GM18507 (cell line): Measurements from ENCODE around the gene OAT.

Experiments used
- DNase-seq: peaks from one replicate; pipeline ENCODE4 v3.0.0; 2011; ENCODE audit warnings: low read depth; ENCODE audit not compliant: insufficient read length; ENCODE audit errors: extremely low spot score
- FAIRE-seq: peaks from 2 replicates; lab custom pipeline; 2011; peaks lifted over from hg19 to GRCh38; lab: Jason Lieb, UNC

Gene OAT

GRCh38 chr10:124418726-124419501, at the start of gene OAT:
Gene OAT, minus strand, starts transcription at chr10:124418923. Its CDS starts 6,752 bp downstream, at chr10:124412171.
- peak; percentile 88 for FAIRE-seq

GRCh38 chr10:124467165-124467564, 48.4 kb upstream of the OAT start:
- DNase-seq (no peak), FAIRE-seq (no peak)

More at GRCh38 chr10:124418726-124419501, at the start of gene OAT:
- DNase-seq = peak; percentile 89

GRCh38 chr10:124465777-124466488, 47.2 kb upstream of the OAT start:
- FAIRE-seq = no peak
- no peak for DNase-seq

- DNase-seq = peak; percentile 28
- FAIRE-seq = peak; percentile 84
These were observed 46.5 kb upstream of the OAT start for GRCh38 chr10:124465003-124465776.

GRCh38 chr10:124464028-124464965, 45.6 kb upstream of the OAT start:
- DNase-seq (no peak), FAIRE-seq (no peak)

GRCh38 chr10:124462348-124462695, 43.6 kb upstream of the OAT start:
- FAIRE-seq = no peak

GRCh38 chr10:124461642-124462347, 43.1 kb upstream of the OAT start, which contains the start of gene LHPP:
Gene LHPP, plus strand, starts transcription at chr10:124461823. Its CDS starts 40 bp downstream, at chr10:124461863.
- FAIRE-seq = peak; percentile 82

More at GRCh38 chr10:124462348-124462695, 43.6 kb upstream of the OAT start:
- DNase-seq = no peak

GRCh38 chr10:124460144-124460543, 41.4 kb upstream of the OAT start:
- FAIRE-seq (no peak), DNase-seq (no peak)

More at GRCh38 chr10:124461642-124462347, 43.1 kb upstream of the OAT start, which contains the start of gene LHPP:
- DNase-seq = peak; percentile 85

DNA sequence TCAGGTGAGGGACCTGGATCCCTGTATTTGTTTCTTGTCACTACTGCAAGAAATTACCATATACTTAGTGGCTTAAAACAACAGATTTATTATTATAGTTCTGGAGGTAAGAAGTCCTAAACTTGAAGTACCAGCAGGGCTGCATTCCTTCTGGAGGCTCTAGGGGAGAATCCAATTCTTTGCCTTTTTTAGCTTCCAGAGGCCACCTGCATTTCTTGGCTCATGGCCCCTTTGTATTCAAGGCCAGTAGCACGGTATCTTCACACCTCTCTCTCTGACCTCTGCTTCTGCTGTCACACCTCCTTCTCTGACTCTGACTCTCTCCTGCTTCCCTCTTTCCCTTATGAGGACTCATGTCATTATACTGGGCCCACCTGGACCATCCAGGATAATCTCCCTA, 40.7 kb upstream of the OAT start:
- no peak for FAIRE-seq
- no peak for DNase-seq

DNA sequence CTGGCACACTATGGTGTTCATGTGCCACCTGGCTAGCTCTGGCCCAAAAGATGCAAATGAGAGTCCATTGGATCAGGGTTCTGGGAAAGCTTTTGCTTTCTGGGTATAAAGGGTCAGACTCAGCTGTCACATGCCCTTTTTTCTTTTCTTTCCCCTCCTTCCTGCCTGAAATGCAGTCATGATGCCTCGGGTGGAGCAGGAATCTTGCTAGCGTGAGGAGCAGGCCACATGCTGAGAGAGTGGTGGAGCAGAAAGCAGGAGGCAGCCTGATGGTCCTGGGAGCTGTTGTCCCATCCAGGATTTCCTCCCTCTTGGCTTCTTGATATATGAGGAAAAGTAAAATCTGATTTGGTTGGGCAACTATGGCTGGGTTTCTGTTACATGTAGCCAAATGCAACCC, 40.2 kb upstream of the OAT start:
- DNase-seq = no peak
- FAIRE-seq = no peak

- FAIRE-seq (no peak), DNase-seq (no peak)
These were observed 39.8 kb upstream of the OAT start for GRCh38 chr10:124458473-124458872.

GRCh38 chr10:124455441-124455840, 36.7 kb upstream of the OAT start:
- FAIRE-seq (no peak), DNase-seq (no peak)

- FAIRE-seq (no peak), DNase-seq (no peak)
These were observed 35.4 kb upstream of the OAT start for GRCh38 chr10:124453960-124454610.

DNA sequence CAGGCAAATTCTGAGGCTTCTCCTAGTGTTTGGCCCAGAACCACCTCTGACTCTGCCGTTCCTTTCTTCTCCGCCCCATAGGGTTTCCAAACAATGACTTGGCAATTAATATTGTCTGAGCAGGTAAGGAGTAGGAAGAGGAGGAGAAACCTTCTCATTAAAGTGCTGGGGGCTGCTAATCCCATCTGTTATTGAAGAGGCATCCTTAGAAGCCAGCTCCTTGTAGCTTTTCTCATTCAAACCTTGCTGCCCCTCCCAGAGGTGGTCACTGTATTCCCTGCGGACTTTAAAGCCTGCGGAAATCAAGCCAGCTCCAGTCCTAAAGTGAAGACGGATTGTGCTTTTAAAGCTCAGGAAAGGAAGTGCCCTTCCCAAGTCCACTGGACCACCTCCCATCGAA, 32.6 kb upstream of the OAT start:
- no peak for DNase-seq

GRCh38 chr10:124450783-124451057, 32.0 kb upstream of the OAT start:
- DNase-seq (no peak), FAIRE-seq (no peak)

More for the DNA sequence above, 32.6 kb upstream of the OAT start:
- no peak for FAIRE-seq

GRCh38 chr10:124450012-124450782, 31.5 kb upstream of the OAT start, which contains the start of gene NKX1-2:
Gene NKX1-2, minus strand, starts transcription at chr10:124450035. Its CDS starts 92 bp downstream, at chr10:124449943.
- FAIRE-seq (no peak), DNase-seq (no peak)
